Fibroblast of pulmonary artery (primary cell): ENCODE measurements around the gene DNAJB11.
"Not testable (repeated sequence)": the region's sequence is repeated elsewhere in the genome, so short reads cannot be mapped to it uniquely, and the experiment has no call there.

ENCODE experiments used
- DNase-seq: peaks from one replicate; pipeline ENCODE4 v3.0.0-alpha.2; 2010; ENCODE audit warnings: low read depth
- H3K4me3 ChIP-seq: replicated peaks from 2 replicates; pipeline ENCODE4 v1.5.1; 2011; ENCODE audit warnings: low read depth, mild to moderate bottlenecking, control low read depth, low read length, moderate library complexity
- TF ChIP-seq, protein P1 (sequence below): IDR thresholded peaks from 2 replicates; pipeline ENCODE4 v1.5.1; 2011; ENCODE audit warnings: mild to moderate bottlenecking, control low read depth, low read length, inconsistent platforms; ENCODE audit errors: missing control alignments

DNAJB11 gene

DNA sequence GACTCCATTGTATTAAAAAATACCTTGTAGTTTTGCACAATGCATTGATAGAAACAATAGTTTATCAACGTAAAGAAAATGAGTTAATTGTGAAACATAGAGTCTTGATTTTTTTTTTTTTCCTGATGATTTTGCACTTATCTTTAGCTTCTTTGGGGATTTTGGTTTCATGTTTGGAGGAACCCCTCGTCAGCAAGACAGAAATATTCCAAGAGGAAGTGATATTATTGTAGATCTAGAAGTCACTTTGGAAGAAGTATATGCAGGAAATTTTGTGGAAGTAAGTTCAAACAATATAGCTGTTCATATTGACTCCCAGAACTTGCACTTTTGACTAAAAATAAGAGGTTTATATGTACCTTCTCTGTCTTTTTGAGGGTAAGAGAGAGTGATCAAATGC lies 7.0 kb downstream of the DNAJB11 start:
- no peak for DNase-seq
- no peak overlapping the region for H3K4me3 ChIP-seq
- TF ChIP-seq, protein P1, sequence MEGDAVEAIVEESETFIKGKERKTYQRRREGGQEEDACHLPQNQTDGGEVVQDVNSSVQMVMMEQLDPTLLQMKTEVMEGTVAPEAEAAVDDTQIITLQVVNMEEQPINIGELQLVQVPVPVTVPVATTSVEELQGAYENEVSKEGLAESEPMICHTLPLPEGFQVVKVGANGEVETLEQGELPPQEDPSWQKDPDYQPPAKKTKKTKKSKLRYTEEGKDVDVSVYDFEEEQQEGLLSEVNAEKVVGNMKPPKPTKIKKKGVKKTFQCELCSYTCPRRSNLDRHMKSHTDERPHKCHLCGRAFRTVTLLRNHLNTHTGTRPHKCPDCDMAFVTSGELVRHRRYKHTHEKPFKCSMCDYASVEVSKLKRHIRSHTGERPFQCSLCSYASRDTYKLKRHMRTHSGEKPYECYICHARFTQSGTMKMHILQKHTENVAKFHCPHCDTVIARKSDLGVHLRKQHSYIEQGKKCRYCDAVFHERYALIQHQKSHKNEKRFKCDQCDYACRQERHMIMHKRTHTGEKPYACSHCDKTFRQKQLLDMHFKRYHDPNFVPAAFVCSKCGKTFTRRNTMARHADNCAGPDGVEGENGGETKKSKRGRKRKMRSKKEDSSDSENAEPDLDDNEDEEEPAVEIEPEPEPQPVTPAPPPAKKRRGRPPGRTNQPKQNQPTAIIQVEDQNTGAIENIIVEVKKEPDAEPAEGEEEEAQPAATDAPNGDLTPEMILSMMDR = no peak

DNA sequence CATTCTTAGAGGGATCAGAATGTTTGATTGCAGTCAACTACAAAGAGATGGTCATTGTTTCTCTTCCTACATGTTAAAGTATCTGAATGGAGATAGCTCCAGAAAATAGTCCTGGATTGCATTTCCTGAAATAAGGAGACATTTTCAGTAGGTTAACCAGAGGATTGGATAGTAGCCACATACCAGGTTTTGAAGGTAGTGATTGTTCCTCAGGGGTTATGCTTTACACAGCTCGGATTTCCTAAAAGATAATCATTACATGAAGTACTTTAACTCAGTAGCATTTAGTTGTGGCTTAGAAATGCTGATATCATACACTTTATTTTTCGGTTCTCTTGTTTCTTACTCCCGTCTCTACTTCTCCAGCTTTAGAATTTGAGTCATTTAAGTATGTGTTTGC lies 10.3 kb downstream of the DNAJB11 start:
- TF ChIP-seq, protein P1 = no peak
- H3K4me3 ChIP-seq = no peak overlapping the region
- DNase-seq = no peak

- TF ChIP-seq, protein P1 = no peak
- DNase-seq = no peak
Measured at GRCh38 chr3:186582541-186582940, 12.0 kb downstream of the DNAJB11 start.

GRCh38 chr3:186583831-186584230 lies 13.3 kb downstream of the DNAJB11 start:
- TF ChIP-seq, protein P1 = no peak
- no peak overlapping the region for H3K4me3 ChIP-seq
- DNase-seq = no peak

More at GRCh38 chr3:186582541-186582940, 12.0 kb downstream of the DNAJB11 start:
- H3K4me3 ChIP-seq = no peak overlapping the region

DNA sequence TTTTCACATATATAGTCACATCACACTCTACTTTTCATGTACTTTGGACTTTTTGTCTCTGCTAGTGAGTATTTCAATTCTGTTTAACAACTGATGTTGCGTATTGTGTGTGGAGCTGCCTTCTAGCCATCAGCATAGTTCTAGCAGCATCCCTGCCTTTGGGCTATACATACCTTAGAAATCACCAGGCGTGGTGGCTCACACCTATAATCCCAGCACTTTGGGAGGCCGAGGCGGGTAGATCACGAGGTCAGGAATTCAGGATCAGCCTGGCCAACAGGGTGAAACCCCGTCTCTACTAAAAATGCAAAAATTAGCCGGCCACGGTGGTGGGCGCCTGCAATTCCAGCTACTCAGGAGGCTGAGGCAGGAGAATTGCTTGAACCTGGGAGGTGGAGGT lies 15.7 kb downstream of the DNAJB11 start:
- H3K4me3 ChIP-seq, DNase-seq: not testable (repeated sequence)

- no peak for DNase-seq
- no peak overlapping the region for H3K4me3 ChIP-seq
- TF ChIP-seq, protein P1 = no peak
Measured at GRCh38 chr3:186587183-186587582, 16.7 kb downstream of the DNAJB11 start.

GRCh38 chr3:186588632-186589031 lies 18.1 kb downstream of the DNAJB11 start:
- TF ChIP-seq, protein P1 = no peak
- DNase-seq = no peak

GRCh38 chr3:186589121-186589520 lies 18.6 kb downstream of the DNAJB11 start:
- DNase-seq = peak; percentile 50
- no peak overlapping the region for H3K4me3 ChIP-seq
- TF ChIP-seq, protein P1 = peak; percentile 29

More at GRCh38 chr3:186588632-186589031, 18.1 kb downstream of the DNAJB11 start:
- H3K4me3 ChIP-seq = no peak overlapping the region
